HG03095 (cell line): ENCODE results near the gene SLC12A4.

Source experiments
- ATAC-seq: cut with Tn5 transposase; IDR thresholded peaks from one replicate; pipeline ENCODE4 v1.9.1; 2021; ENCODE audit warnings: moderate library complexity; ENCODE audit not compliant: unreplicated experiment

Gene SLC12A4

DNA sequence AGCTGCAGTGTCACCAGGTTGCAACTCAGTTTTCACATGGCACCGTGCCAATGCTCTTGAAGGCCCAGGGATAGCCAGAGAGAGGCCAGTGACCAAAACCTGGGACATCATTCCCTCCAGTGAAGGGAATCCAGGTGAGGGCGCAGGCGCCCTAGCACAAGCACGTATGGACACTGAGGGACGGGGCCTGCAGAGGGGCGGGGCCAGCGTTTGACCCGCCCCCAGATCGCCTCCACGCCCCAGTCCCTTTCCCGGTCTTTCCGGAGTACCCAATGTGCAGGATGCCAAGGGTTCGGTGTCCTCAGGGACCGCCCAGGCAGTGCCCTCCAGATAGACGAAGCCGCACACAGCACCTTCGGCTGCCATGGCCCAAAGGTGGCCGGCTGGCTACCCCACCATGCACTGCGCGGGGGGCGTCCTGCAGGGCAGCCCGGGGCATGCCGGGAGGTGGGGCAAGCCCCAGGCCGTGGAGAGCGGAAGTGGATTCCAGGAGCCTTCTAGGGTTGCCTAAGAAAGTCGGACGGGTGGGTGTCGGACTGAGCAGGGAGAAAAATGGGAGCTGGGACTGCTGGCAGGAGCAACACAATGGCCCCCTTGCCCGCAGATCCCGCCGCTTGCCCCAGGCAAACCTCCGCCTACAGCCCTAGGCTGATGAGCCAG, 4.6 kb downstream of the SLC12A4 start:
- ATAC-seq: no peak

DNA sequence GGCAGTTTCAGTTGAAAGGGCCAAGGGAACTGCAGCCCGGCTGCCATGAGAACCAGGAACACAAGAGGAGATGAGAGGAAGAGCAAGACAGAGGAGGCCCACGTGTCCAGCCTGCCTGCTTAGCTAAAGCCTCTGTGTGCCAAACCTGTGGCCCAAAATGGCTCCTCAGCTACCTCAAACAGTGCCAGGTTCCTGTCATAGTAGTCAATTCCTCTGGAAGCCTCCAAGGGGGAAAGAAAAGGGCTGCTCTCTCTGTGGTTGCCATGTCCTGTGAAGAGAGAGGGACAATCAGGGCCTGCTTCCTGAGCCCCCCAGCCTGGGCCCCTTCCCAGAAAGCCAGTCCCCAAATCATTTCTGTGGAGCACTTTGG, 5.2 kb downstream of the SLC12A4 start:
- no peak for ATAC-seq

DNA sequence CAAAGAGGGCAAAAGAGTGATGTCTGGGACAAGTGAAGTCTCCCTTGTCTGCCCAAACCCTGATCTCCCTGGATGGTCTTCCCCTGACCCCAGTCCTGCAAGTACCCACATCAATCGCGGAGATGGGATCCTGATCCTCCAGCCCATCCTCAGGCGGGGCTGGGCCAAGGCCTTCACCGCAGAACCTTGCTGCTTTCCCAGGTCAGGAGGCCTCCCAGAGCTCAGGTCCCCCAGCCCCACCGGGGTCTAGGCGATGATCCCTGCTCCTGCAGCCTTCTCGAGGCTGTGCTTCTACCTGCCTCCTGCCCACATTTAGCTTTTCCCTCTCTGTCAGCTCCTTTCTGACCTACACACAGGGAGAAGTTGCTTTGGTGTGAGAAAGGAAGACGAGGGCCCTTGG, 6.3 kb downstream of the SLC12A4 start:
- ATAC-seq: no peak

DNA sequence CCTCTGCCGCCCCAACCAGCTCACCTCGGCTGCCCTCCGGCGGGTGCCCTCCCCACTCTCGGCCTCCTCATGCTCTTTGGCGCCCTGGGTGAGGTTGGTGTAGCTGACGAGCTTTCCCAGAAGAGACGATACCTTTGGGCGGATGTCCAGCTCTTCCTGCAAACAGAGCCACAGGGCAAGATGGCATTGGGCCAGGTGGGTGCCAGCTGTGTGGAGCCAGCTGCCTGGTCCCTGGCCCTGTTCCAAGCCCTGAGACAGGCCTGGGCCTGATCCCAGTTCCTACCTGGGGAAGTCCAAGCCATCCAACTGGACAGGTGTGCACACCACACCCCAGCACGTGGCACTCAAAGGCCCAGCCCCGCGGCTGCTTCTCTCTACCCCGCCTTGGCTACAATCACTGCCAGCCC, 6.9 kb downstream of the SLC12A4 start:
- ATAC-seq: no peak

DNA sequence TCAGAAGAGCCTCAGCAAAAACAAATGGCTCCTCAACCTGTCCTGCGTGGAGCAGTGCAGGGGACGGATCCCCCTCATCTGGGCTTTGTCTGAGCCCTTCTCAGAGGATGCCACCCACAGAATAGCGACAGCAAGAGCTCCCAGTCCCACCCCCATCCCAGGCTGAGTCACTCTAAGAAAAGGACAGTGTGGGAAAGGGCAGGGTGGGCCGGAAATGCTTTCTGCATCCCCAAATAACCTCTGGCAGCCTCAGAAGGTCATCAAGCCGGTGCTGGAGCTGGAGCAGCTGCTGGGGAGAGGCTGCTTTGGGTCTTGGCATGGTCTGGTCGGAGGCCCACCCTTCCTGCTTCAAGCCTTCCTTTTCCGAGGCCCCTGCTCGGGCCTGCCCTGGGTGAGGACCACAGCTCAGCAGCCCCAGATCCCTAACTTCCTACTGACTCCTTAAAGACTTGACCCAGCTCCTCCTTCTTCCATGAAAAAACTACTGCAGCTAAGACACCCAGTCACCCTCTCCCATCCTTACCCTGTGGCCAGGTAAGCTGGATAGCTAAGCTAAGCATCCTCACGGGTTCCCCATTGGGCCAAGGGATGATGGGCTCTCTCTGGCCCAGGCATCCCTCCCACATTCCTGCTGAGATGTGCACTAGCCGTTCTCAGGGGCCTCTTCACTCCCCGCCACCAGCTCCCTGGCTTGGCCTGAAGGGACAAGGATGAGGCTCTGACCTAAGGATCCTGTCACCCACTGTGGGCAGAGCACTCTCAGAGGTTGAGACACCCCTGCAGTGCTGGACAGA, 8.7 kb downstream of the SLC12A4 start:
- ATAC-seq: no peak

DNA sequence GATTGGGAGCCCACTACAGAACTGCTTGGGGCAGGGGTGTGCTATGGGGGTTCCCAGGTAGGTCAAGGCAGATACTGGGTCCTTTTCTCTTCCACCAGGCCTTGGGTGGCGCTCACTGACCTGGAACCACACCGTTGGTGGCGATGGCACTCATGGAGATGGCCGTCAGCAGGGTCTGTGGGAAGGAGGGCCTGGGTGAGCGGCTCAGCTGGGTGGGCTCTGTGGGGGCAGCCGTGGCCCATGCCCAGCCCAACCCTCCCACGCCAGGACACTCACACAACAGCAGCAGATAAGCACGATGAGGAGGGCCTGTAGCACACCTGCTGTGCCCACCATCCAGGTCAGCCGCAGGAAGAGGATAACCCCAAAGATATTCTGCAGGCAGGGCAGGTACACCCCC, 10.8 kb downstream of the SLC12A4 start:
- ATAC-seq: no peak

DNA sequence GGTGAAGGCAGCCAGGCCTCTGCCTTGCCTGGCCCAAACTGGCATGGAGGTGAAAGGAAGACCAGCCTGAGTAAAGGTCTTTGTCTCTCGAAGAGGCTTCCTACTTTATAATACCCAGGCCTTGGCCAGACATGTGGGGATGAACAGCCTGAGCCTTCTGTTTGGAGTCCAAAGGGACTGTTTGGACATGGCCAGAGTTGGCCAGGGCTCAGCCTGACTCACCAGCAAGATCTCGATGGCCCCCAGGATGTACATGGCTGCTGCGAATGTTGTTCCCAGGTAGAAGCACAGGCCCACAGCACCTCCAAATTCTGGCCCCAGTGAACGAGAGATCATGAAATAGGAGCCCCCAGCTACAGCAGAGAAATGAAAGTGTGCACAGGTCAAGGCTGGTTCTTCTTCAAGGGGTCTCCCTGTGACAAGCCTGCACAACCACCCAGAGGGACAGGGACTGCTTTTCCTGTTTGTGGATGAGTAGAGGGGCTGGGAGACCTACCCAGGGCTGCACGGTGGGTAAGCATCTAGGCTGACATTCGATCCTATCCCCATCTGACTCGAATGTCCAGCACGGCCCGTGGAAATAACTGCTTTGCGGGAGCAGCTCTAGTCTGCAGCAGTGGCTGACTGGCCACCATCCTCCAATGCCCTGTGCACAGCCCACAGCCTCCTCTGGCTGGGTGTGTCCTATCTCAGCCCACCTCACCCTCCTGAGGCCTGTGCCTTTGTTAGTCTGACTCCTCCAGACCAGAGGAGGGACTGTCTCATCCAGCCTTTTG, 13.8 kb downstream of the SLC12A4 start:
- no peak for ATAC-seq

DNA sequence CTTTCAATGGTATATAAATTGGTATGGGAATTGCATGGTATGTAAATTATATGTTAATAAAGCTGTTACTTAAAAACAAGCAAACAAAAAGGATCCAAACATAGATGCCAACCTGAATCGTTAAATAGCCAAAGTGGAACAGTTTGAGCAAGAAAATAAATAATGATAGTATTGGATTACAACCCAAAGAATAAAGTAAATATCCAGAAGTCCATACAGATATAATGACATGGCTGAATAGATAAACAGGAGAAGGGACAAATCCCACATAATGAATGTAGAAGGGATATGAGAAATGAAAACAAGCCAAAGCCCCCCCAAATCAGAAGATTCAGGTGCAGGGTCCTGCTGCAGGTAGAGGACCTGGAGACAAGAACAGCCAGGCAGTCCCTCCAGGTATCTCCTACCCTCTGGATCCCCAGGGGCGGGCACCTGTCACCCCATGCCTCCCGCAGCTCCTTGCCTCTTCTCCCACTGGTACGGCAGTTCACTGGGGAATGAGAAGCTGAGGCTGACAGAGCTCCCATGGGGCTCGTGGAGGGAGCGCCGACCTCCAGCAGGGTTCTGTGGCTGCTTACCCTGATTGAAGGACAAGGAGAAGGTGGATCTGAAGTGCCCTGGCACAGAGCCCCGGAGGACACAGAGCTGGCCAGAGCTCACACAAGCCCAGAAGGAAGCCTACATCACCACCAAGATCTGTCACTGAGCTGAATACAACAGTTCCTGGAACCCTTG, 14.6 kb downstream of the SLC12A4 start:
- ATAC-seq: no peak

DNA sequence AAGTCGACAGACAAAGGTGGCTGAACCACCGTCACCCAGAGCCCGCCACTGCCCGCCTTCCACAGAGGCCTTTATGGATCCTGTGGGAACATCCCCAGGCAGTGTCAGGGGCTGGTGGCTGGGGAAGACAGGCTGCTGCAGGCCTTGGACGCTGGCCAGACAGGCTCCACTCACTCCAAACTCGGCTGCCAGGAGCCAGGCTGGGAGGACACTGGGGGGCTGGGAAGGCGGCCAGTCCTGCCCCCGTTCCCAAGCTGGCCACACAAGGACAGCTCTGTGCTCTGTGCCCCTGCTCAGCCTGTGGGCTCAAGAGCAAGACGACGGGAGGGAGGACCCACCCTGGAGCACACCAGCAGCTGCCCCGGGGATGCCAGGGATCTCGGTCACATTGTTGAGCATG, 17.0 kb downstream of the SLC12A4 start:
- no peak for ATAC-seq

DNA sequence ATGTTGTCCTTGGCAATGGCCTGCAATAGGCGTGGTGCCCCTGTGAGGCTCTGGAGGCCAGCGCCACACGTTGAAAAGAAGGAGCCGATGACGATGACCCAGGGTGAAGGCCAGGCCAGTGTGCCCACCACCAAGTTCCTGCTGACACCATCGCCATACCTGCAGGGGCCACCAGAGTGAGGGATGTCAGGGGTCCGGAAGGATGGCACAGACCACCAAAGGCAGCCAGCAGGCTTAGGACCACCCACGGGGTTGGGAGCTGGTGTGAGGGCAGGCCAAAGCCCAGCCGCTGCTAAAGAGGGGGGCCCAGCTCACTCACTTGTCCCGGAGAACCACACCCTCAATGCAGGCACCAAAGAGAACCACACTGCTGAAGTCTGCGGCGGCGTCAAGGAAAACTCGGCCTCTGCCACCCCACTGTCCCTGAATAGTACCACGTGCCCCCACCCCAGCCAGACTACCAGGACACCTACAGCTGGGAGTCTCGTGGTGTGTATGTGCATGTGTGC, 18.0 kb downstream of the SLC12A4 start:
- ATAC-seq: no peak

DNA sequence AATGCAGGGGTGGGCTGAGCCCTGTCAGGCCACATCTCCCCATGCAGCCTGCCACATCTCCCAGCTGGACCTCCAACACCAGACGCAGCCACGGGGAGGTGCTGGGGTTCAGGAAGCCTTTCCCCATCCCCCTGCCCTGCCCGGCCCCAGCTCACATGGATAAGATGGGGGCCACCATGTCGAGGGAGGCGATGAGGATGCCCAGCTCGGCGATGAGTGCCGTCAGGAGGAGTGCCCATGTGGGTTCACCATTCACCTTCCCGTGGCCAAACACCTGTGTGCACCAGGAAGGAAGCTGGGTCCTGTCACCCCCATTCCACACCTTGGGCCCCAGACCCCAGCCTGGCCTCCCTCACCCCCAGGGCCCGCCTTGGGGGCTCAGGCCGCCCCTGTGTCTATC, 18.8 kb downstream of the SLC12A4 start:
- ATAC-seq: no peak

DNA sequence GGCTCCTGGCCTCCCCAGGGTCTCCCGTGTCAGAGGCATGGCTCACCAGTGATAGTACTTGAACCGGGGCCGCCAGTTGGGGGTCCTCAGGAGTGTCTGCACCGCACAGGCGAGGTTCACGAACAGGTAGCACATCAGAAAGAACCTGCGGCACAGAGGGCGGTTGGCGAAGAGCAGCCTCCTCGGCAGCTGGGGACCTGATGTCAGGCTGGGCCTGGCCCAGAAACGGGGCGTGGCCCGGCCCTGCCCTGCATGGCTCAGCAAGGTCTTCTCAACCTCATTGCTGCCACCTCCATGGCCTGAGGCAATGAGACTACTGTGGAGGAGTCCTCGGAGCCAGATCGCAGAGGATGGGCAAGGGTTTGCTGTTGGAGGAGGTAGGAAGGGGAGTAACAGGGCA, 20.4 kb downstream of the SLC12A4 start:
- no peak for ATAC-seq

DNA sequence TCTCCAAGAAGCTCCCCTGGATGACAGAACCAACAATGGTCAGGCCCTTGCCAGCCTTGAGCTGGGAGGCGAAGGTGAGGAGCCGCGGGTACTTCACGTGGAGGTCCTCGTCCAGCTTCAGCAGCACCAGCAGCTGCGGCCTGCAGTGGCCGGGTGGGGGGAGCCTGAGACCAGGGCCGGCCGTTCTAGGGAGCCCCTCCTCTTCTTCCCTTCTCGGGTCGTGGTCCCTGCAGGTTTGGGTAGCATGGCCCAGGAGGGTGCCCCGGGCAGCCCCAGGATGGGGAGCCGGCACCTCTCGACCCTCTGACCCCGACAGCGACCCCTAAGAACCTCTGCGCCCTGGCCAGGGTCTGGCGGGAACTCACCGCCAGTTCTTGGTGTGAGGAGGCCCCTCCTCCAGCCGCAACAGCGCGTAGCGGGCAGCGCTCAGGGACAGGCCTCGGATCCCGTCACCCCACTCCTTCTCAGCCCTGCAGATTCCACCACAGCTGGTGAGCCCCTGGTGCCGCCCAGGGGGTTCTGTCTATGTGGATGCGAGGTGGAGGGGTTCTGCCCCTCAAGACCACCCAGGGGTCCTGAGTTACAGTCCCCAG, 21.4 kb downstream of the SLC12A4 start:
- no peak for ATAC-seq

DNA sequence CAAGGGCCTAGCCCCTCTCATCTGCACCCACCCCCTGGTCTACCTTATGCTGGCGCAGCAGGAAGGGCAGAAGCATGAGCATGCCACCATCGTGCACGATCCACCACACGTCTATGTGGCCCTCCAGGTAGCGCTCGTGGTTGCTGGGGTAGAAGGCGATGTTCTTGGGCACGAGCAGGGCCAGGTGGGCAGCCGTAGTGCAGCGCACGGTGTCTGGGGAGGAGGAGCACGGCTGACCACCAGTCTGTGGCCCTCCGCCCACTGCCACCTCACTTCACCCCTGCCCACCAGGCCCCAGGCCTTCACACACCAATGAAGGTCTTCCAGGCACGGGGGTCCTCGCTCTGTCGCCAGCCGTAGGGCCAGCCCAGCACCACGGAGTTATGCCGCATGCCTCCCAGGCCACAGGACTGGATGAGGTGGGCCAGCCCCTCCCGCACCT, 22.3 kb downstream of the SLC12A4 start:
- no peak for ATAC-seq

DNA sequence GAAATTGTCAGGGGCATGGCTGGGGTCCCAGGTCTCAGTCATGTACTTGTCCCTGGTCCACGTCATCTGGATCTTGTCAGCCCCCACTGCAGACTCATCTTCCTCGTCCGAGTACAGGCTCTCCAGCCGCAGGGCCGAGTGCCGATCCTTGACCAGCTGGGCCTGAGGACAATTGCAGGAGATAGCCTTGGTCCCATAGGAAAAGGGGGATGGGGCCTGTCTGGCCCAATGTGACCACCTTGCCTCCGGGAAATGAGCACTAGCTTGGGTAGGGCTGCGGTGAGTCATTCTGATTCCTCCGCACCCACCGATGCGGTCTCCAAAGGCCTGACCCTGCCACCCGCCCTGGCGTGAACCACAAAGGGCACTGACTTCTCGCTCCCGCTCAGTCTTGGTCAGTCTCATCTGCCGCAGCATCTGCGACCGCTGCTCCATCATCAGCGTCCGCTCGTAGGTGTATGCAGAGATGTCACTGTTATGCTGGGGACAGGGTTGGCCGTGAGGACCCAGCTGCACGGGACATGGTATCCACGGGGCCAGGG, 23.0 kb downstream of the SLC12A4 start:
- ATAC-seq: no peak

DNA sequence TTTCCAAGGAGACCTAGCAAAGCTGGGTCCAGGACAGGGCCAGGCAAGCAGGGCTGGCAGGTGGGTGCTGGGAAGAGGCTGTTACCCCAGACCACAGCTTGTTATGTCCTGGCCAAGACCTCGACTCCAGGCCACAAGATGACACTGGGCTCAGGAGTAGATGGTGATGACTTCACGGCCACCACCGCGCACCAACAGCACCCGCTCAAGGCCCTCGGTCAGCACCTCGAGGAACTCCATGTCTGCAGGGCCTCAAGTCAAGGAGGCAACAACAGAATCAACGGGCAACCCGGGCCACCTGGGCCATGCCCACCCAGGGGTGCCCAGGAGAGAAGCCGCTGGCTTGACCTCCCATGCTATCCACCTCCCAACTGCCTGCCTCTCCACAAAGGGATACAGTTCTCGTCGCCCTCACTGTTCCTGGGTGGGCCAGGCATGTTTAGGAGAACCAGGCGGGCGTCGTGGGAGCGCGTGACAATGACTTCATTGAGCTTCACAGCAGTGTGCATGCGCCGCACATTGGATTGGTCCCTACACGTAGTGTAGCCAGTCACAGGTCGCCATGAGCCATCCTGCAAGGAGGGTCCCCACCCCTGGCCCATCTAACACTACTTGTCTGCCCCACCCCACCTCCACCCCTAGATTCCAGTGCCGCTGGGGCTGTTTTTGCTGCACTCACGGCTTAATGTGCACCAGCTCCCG, 23.6 kb downstream of the SLC12A4 start:
- no peak for ATAC-seq

DNA sequence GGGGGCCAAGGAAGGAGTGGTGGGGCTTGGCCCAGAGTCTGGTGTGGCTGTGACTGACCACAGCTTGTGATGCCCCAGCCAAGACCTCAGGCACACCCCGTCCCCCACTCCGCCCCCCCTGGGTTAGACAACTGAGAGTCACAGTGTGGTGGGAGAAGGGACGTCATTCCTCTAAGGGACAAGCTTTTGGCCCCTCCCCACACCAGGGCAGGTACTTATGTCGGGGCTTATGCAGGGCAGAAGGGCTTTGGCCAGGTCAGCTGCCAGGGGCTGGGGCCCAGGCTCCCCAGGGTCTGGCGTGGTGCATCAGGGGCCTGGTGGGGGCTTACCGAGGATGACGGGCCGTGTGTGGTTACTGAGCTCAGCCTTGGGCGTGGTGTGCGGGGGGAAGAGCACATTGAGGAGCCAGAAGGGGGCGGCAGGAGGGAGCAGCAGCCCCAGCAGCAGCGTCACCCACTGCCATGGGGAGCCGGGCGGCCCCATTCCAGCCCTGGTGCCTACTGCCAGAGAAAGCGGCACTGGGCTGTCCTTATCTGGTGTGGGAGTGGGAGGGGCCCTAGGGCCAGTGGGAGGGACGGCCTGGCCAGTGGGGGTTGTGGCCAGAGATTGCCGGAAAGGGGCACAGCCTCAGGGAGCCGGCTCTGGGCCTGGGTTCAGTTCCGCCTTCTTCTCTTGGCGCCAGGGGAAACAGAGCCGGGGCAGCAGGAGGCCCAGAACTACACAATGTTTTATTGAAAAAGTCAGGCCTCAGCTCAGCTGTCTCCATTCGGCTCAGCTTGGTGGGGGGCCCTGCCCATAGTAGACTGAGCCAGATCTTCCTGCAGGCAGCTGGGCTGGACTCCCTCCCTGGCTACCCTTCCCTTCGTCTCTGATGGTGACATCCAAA, 24.6 kb downstream of the SLC12A4 start, which contains the start of gene LCAT:
TSS of gene LCAT (minus strand) at position 502 of the 886 bp plus-strand sequence. CDS start at position 483, 19 bp downstream.
- no peak for ATAC-seq

DNA sequence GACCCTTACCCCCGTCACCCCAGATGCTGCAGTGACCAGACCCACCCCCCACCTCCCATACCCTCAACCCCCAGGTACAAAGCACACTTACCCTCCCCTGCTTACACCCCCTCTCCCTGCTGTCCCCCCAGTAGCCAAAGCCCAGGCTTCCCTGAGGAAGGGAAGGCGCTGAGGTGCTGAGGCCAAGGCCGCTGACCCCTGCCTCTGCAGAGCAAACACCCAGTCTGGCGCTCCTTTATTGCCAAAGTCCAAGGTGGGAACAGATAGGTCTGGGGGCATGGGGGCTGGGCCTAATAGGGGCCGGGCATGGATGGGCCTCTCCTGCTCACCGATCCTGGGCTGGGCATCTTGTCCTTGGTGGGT, 25.2 kb downstream of the SLC12A4 start:
- no peak for ATAC-seq
